Measurements from ENCODE around the gene EVX1. TPM values are rescaled to one million over a fixed set of nuclear protein-coding genes. Genes with fewer than 3 reads are reported as not detected.
A peak's percentile ranks its signal among the peaks of the same experiment; 100 is the strongest.

Gene EVX1
- total RNA-seq, 4 donors from 2014 or later, result not detected

DNA sequence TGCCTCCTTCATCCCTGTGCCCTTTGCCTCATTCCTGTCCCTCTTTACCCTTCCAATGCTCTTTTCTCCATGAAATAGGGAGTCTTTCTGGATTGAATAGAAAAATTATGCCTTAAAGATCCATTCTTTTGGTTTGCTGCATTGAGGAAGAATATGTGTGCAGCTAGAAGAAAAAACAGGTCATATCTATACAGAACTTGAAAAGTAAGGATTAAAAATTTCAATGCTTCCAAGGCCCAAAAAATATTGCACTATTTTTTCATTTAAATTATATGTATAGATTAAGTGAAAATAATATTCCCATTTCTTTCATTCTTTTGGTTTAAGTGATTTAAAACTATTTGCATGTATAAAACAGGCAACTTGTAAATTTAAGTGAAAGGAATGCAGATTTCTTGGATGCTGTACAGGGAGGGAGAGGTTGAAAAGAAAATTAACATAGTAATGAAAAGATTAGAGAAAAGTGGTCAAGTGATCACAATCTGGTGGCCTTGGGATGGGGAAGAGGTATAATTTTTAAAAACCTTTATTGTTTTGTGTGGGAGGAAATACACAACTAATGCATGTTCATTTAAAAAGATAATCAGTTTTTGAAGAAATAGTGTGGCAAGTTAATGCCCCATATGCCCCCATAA lies 18.5 kb upstream of the EVX1 start:
- intact Hi-C loops (cut with DNase I), result no loop called here
- Histone ChIP-seq H3K9me3 (no peaks in the 10 kb centered on the region), H3K4me1 (peaks cover 4 to 14% (median 10%) of the 10 kb centered on the region in 4 donors), H3K27ac (replicated peaks in 1 of 4) (no peak overlapping the region), H3K4me3 (no peak overlapping the region), H3K36me3 (no peaks in the 10 kb centered on the region), H3K27me3 (peaks cover 0 to 78% (median 54%) of the 10 kb centered on the region in 4 donors)
- DNase-seq (ENCODE audit: extremely low spot score), result no peak
- TF ChIP-seq EP300 (IDR thresholded peaks at IDR 0.05) (no peak), POLR2A (IDR thresholded peaks at IDR 0.05; ENCODE audit: low read depth) (no peak)
- TF ChIP-seq, protein P1, sequence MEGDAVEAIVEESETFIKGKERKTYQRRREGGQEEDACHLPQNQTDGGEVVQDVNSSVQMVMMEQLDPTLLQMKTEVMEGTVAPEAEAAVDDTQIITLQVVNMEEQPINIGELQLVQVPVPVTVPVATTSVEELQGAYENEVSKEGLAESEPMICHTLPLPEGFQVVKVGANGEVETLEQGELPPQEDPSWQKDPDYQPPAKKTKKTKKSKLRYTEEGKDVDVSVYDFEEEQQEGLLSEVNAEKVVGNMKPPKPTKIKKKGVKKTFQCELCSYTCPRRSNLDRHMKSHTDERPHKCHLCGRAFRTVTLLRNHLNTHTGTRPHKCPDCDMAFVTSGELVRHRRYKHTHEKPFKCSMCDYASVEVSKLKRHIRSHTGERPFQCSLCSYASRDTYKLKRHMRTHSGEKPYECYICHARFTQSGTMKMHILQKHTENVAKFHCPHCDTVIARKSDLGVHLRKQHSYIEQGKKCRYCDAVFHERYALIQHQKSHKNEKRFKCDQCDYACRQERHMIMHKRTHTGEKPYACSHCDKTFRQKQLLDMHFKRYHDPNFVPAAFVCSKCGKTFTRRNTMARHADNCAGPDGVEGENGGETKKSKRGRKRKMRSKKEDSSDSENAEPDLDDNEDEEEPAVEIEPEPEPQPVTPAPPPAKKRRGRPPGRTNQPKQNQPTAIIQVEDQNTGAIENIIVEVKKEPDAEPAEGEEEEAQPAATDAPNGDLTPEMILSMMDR (IDR thresholded peaks at IDR 0.05), result no peak

DNA sequence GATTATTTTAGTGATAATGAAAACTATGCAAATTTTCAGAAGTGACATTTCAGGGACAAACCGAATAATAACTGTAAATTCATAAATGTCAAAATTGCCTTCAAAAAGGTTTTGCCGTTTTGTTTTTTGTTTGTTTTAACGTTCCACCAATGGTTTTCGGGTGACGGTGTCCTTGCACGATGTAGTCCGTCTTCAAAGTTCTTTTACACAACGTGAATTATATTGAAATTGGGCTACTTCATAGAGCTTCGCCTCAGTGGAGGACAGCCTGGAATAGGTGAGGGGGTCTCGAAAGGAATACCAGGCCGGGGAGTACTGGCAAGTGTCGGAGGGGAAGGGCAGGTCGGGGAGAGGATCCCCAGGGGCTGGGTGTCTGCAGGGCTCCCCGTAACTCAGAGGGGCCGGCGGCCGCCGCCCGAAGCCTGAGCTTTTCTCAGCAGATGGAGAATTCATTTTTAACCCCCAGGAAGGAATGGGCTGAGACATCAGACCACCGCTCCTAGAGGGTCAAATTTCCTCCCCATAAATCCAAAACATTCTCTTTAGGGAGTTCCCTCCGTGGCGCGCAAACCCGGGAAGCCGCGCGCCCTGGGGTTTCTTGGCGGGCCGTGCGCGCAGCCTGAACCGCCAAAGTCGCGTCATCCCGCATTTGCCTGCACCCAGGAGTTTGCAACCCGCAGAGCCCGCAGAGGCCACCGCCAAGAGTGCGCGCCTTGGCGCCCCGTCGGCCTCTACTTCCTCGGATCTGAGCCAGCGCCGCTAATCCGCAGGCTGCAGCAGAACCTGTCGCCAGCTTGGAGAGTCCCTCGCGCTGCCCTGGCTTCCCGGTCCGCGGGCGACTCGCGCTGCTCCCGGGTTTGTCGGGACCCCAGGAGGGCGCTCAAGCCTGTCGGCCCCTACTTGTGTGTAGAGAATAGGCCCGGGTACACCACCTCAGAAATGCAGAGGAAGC lies 17.3 kb upstream of the EVX1 start:
- intact Hi-C loops (cut with DNase I), result no loop called here
- H3K4me1 ChIP-seq, result peaks cover 4 to 12% (median 8%) of the 10 kb centered on the region in 4 donors
- H3K27me3 ChIP-seq, result peaks cover 0 to 66% (median 49%) of the 10 kb centered on the region in 4 donors
- 13% methylated on average over 45 of the region's 61 CpGs for WGBS
- DNase-seq (ENCODE audit: extremely low spot score), result no peak
- no peak overlapping the region for H3K4me3 ChIP-seq
- no peaks in the 10 kb centered on the region for H3K36me3 ChIP-seq
- no peak overlapping the region for H3K27ac ChIP-seq (replicated peaks in 1 of 4)
- H3K9me3 ChIP-seq, result no peaks in the 10 kb centered on the region
- TF ChIP-seq, protein P1 (IDR thresholded peaks at IDR 0.05), result no peak
- TF ChIP-seq POLR2A (IDR thresholded peaks at IDR 0.05; ENCODE audit: low read depth) (no peak), EP300 (IDR thresholded peaks at IDR 0.05) (no peak), POLR2AphosphoS5 (IDR thresholded peaks at IDR 0.05) (no peak)

DNA sequence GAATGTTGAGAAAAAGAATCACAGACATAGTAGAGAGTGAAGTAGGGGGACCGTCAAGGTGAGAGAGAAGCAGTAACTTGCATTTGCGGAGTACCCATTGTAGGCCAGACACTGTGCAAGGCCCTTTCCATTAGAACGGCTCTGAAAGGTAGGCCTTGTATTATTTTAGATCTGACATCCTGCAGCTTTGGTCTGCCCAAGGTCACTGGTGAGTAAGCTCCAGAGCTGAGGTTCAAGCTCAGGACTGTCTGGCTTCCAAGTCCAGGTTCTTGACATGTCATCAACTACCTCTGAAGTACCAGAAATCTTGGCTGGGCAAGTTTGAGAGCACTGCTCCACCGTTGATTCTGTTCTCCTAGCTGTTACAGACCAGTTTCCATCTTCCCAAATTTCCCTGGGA lies 13.2 kb upstream of the EVX1 start:
- TF ChIP-seq, protein P1 (IDR thresholded peaks at IDR 0.05), result no peak
- TF ChIP-seq POLR2AphosphoS5 (IDR thresholded peaks at IDR 0.05), result no peak
- no peak for TF ChIP-seq POLR2A (IDR thresholded peaks at IDR 0.05; ENCODE audit: low read depth)
- no peak for TF ChIP-seq EP300 (IDR thresholded peaks at IDR 0.05)
- Histone ChIP-seq H3K36me3 (no peaks in the 10 kb centered on the region), H3K4me3 (no peak overlapping the region), H3K9me3 (no peaks in the 10 kb centered on the region), H3K27ac (replicated peaks in 1 of 4) (no peak overlapping the region), H3K27me3 (peaks cover 0 to 58% (median 20%) of the 10 kb centered on the region in 4 donors), H3K4me1 (peaks cover 4 to 7% (median 6%) of the 10 kb centered on the region in 4 donors)
- DNase-seq (ENCODE audit: extremely low spot score), result no peak
- 79% methylated on average over 4 of the region's 4 CpGs for WGBS
- intact Hi-C loops (cut with DNase I), result no loop called here

DNA sequence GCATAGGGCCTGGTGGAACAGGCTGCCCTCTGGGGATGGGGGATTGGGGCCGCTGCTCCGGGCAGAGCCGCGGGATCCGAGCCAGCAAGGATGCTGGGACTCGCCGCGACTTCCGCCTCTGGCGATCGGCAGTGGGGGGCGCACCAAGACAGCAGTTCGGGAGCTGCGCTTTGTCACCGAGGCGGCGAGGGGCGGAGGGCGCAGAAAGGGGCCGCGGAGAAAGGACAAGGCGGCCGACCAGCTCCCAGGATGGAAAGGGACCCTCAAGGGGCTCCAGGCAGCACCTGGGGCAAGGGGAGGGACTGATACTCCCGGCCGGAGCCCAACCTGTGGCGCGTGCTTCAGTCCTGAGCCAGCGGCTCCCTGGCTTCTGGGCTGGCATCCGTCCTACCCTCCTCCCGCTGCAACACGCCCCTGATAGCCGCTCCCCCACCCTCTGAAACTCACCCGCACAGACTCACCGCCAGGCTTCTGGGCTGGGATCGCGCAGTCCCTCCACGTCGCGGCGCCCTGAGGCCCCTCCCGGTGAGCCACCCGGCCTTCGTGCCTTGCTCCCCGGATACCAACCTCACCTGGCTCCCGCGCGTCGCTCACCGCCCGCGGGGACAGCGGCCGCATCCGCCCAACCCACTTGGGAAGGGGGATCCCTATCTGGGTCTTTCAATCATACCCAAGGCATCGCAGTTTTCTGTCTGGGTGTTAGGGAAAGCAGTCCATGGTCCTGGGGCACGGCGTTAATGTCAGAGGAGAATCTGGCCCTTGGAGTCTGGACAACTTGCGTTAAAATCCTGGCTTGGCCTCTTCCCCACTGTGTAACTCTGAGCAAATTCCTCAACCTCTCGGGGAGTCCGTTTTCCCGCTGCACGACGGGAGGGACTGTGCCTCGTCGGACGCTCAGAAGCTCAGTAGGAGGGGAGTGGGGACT lies 7.0 kb upstream of the EVX1 start:
- 5% methylated on average over 37 of the region's 66 CpGs for WGBS
- no peak overlapping the region for H3K27ac ChIP-seq (replicated peaks in 1 of 4)
- no peaks in the 10 kb centered on the region for H3K9me3 ChIP-seq
- H3K36me3 ChIP-seq, result no peaks in the 10 kb centered on the region
- TF ChIP-seq, protein P1 (IDR thresholded peaks at IDR 0.05), result peak in 1 of 3 experiments; percentile 16
- TF ChIP-seq POLR2AphosphoS5 (IDR thresholded peaks at IDR 0.05), result no peak
- TF ChIP-seq EP300 (IDR thresholded peaks at IDR 0.05), result no peak
- H3K4me1 ChIP-seq, result peaks cover 15 to 31% (median 27%) of the 10 kb centered on the region in 4 donors
- H3K4me3 ChIP-seq, result peak overlapping the region; percentile 38 to 55 (median 44)
- no peak for DNase-seq (ENCODE audit: extremely low spot score)
- H3K27me3 ChIP-seq, result peaks cover 10 to 95% (median 43%) of the 10 kb centered on the region in 4 donors
- intact Hi-C loops (cut with DNase I), result no loop called here

Measured in esophagus muscularis mucosa (tissue), 4 donors.